Activated naive CD4-positive, alpha-beta T cell treated with anti-CD3 and anti-CD28 coated beads, Interleukin-2, amount 50 U/mL, for 24 hours (primary cell): ENCODE results near the gene SARNP.
A peak's percentile ranks its signal among the peaks of the same experiment; 100 is the strongest.

Experiments used
- H3K27ac Mint-ChIP-seq: one replicate; pipeline ENCODE4 v1.8.0; 2021; ENCODE audit warnings: mild to moderate bottlenecking, mixed read lengths
- H3K27me3 Mint-ChIP-seq: one replicate; pipeline ENCODE4 v1.8.0; 2021; ENCODE audit warnings: mixed read lengths
- H3K36me3 Mint-ChIP-seq: one replicate; pipeline ENCODE4 v1.8.0; 2021; ENCODE audit warnings: mixed read lengths
- H3K4me1 Mint-ChIP-seq: one replicate; pipeline ENCODE4 v1.8.0; 2021; ENCODE audit warnings: mixed read lengths
- H3K4me3 Mint-ChIP-seq: one replicate; pipeline ENCODE4 v1.8.0; 2021; ENCODE audit warnings: mild to moderate bottlenecking, mixed read lengths
- H3K9me3 Mint-ChIP-seq: one replicate; pipeline ENCODE4 v1.8.0; 2021; ENCODE audit warnings: mixed read lengths

The SARNP gene

GRCh38 chr12:55718015-55718414 is 99.5 kb downstream of the SARNP start:
- no peak overlapping the region for H3K4me3 Mint-ChIP-seq
- H3K9me3 Mint-ChIP-seq: no peaks in the 10 kb centered on the region
- no peaks in the 10 kb centered on the region for H3K36me3 Mint-ChIP-seq
- no peaks in the 10 kb centered on the region for H3K27me3 Mint-ChIP-seq
- H3K27ac Mint-ChIP-seq: no peak overlapping the region
- H3K4me1 Mint-ChIP-seq: peaks cover 31% of the 10 kb centered on the region

- no peaks in the 10 kb centered on the region for H3K9me3 Mint-ChIP-seq
- H3K4me3 Mint-ChIP-seq: peak overlapping the region; percentile 92
- peak overlapping the region; percentile 72 for H3K27ac Mint-ChIP-seq
- H3K27me3 Mint-ChIP-seq: no peaks in the 10 kb centered on the region
- no peaks in the 10 kb centered on the region for H3K36me3 Mint-ChIP-seq
- peaks cover 31% of the 10 kb centered on the region for H3K4me1 Mint-ChIP-seq
Observed at GRCh38 chr12:55717011-55718007, 100.2 kb downstream of the SARNP start.

GRCh38 chr12:55716582-55716957 is 101.0 kb downstream of the SARNP start:
- Mint-ChIP-seq H3K9me3 (no peaks in the 10 kb centered on the region), H3K4me1 (peaks cover 31% of the 10 kb centered on the region), H3K4me3 (peak overlapping the region; percentile 92), H3K27me3 (no peaks in the 10 kb centered on the region), H3K36me3 (no peaks in the 10 kb centered on the region), H3K27ac (peak overlapping the region; percentile 100)

- no peaks in the 10 kb centered on the region for H3K27me3 Mint-ChIP-seq
- H3K4me3 Mint-ChIP-seq: peak within 1 kb of the TSS; percentile 92
- H3K9me3 Mint-ChIP-seq: no peaks in the 10 kb centered on the region
- peaks cover 31% of the 10 kb centered on the region for H3K4me1 Mint-ChIP-seq
- H3K27ac Mint-ChIP-seq: peak within 1 kb of the TSS; percentile 100
- H3K36me3 Mint-ChIP-seq: no peaks in the 10 kb centered on the region
Observed at GRCh38 chr12:55715833-55716581, 101.5 kb downstream of the SARNP start, which contains the start of gene BLOC1S1. Gene BLOC1S1 (plus strand): TSS chr12:55716046. CDS start chr12:55716052, 6 bp downstream.

- Mint-ChIP-seq H3K27me3 (no peaks in the 10 kb centered on the region), H3K4me1 (peaks cover 31% of the 10 kb centered on the region), H3K9me3 (no peaks in the 10 kb centered on the region), H3K36me3 (no peaks in the 10 kb centered on the region), H3K4me3 (peak overlapping the region; percentile 92), H3K27ac (peak overlapping the region; percentile 100)
Observed at GRCh38 chr12:55715169-55715764, 102.3 kb downstream of the SARNP start.

- Mint-ChIP-seq H3K27ac (no peak overlapping the region), H3K36me3 (no peaks in the 10 kb centered on the region)
Observed at GRCh38 chr12:55713721-55714120, 103.8 kb downstream of the SARNP start.

GRCh38 chr12:55712700-55713415 is 104.7 kb downstream of the SARNP start:
- Mint-ChIP-seq H3K27ac (no peak overlapping the region), H3K36me3 (no peaks in the 10 kb centered on the region), H3K9me3 (no peaks in the 10 kb centered on the region), H3K27me3 (peaks cover 7% of the 10 kb centered on the region), H3K4me1 (peaks cover 37% of the 10 kb centered on the region), H3K4me3 (no peak overlapping the region)

More at GRCh38 chr12:55713721-55714120, 103.8 kb downstream of the SARNP start:
- Mint-ChIP-seq H3K9me3 (no peaks in the 10 kb centered on the region), H3K4me3 (no peak overlapping the region), H3K27me3 (peaks cover 3% of the 10 kb centered on the region), H3K4me1 (peaks cover 37% of the 10 kb centered on the region)

GRCh38 chr12:55711786-55712553 is 105.6 kb downstream of the SARNP start:
- H3K27ac Mint-ChIP-seq: no peak overlapping the region
- no peak overlapping the region for H3K4me3 Mint-ChIP-seq
- H3K9me3 Mint-ChIP-seq: no peaks in the 10 kb centered on the region
- no peaks in the 10 kb centered on the region for H3K36me3 Mint-ChIP-seq
- peaks cover 32% of the 10 kb centered on the region for H3K4me1 Mint-ChIP-seq
- peaks cover 9% of the 10 kb centered on the region for H3K27me3 Mint-ChIP-seq

- no peaks in the 10 kb centered on the region for H3K36me3 Mint-ChIP-seq
- H3K4me3 Mint-ChIP-seq: peak overlapping the region; percentile 81
- H3K4me1 Mint-ChIP-seq: peaks cover 21% of the 10 kb centered on the region
- H3K9me3 Mint-ChIP-seq: no peaks in the 10 kb centered on the region
- peaks cover 12% of the 10 kb centered on the region for H3K27me3 Mint-ChIP-seq
- H3K27ac Mint-ChIP-seq: peak overlapping the region; percentile 77
Observed at GRCh38 chr12:55708695-55709233, 108.8 kb downstream of the SARNP start.

- Mint-ChIP-seq H3K27me3 (peaks cover 12% of the 10 kb centered on the region), H3K9me3 (no peaks in the 10 kb centered on the region), H3K4me3 (peak within 1 kb of the TSS; percentile 81), H3K36me3 (no peaks in the 10 kb centered on the region), H3K27ac (peak within 1 kb of the TSS; percentile 77), H3K4me1 (peaks cover 21% of the 10 kb centered on the region)
Observed at GRCh38 chr12:55707841-55708694, 109.5 kb downstream of the SARNP start, which contains the start of gene ITGA7. Gene ITGA7 (minus strand): TSS chr12:55707904. CDS start chr12:55707682, 222 bp downstream.
